Measurements from ENCODE around the gene ECSCR.

Gene ECSCR

GRCh38 chr5:139431706-139432105 lies 30.8 kb downstream of the ECSCR start:
- no peak for TF ChIP-seq GATA3 (IDR thresholded peaks at IDR 0.05; ENCODE audit: low read depth, low read length)
- TF ChIP-seq GATA2 (IDR thresholded peaks at IDR 0.05; ENCODE audit: low read depth, low read length), result no peak

GRCh38 chr5:139430015-139430414 lies 32.5 kb downstream of the ECSCR start:
- TF ChIP-seq GATA3 (IDR thresholded peaks at IDR 0.05; ENCODE audit: low read depth, low read length), result no peak
- TF ChIP-seq GATA2 (IDR thresholded peaks at IDR 0.05; ENCODE audit: low read depth, low read length), result no peak

GRCh38 chr5:139426203-139426885 lies 36.2 kb downstream of the ECSCR start:
- TF ChIP-seq GATA2 (IDR thresholded peaks at IDR 0.05; ENCODE audit: low read depth, low read length) (no peak), GATA3 (IDR thresholded peaks at IDR 0.05; ENCODE audit: low read depth, low read length) (no peak)

- no peak for TF ChIP-seq GATA2 (IDR thresholded peaks at IDR 0.05; ENCODE audit: low read depth, low read length)
- no peak for TF ChIP-seq GATA3 (IDR thresholded peaks at IDR 0.05; ENCODE audit: low read depth, low read length)
Observed at GRCh38 chr5:139425497-139425896, 37.0 kb downstream of the ECSCR start.

GRCh38 chr5:139422307-139422893 lies 40.1 kb downstream of the ECSCR start:
- TF ChIP-seq GATA2 (IDR thresholded peaks at IDR 0.05; ENCODE audit: low read depth, low read length) (no peak), GATA3 (IDR thresholded peaks at IDR 0.05; ENCODE audit: low read depth, low read length) (no peak)

- TF ChIP-seq GATA3 (IDR thresholded peaks at IDR 0.05; ENCODE audit: low read depth, low read length) (no peak), GATA2 (IDR thresholded peaks at IDR 0.05; ENCODE audit: low read depth, low read length) (no peak)
Observed at GRCh38 chr5:139419226-139420192, 43.0 kb downstream of the ECSCR start.

GRCh38 chr5:139418793-139419192 lies 43.8 kb downstream of the ECSCR start:
- TF ChIP-seq GATA2 (IDR thresholded peaks at IDR 0.05; ENCODE audit: low read depth, low read length) (no peak), GATA3 (IDR thresholded peaks at IDR 0.05; ENCODE audit: low read depth, low read length) (no peak)

GRCh38 chr5:139417214-139417613 lies 45.3 kb downstream of the ECSCR start:
- TF ChIP-seq GATA2 (IDR thresholded peaks at IDR 0.05; ENCODE audit: low read depth, low read length), result no peak
- TF ChIP-seq GATA3 (IDR thresholded peaks at IDR 0.05; ENCODE audit: low read depth, low read length), result no peak

GRCh38 chr5:139416651-139417050 lies 45.9 kb downstream of the ECSCR start:
- no peak for TF ChIP-seq GATA2 (IDR thresholded peaks at IDR 0.05; ENCODE audit: low read depth, low read length)
- no peak for TF ChIP-seq GATA3 (IDR thresholded peaks at IDR 0.05; ENCODE audit: low read depth, low read length)

GRCh38 chr5:139415869-139416268 lies 46.7 kb downstream of the ECSCR start:
- TF ChIP-seq GATA3 (IDR thresholded peaks at IDR 0.05; ENCODE audit: low read depth, low read length), result no peak
- TF ChIP-seq GATA2 (IDR thresholded peaks at IDR 0.05; ENCODE audit: low read depth, low read length), result no peak

GRCh38 chr5:139415221-139415861 lies 47.2 kb downstream of the ECSCR start:
- TF ChIP-seq GATA2 (IDR thresholded peaks at IDR 0.05; ENCODE audit: low read depth, low read length), result no peak
- no peak for TF ChIP-seq GATA3 (IDR thresholded peaks at IDR 0.05; ENCODE audit: low read depth, low read length)

- no peak for TF ChIP-seq GATA2 (IDR thresholded peaks at IDR 0.05; ENCODE audit: low read depth, low read length)
- no peak for TF ChIP-seq GATA3 (IDR thresholded peaks at IDR 0.05; ENCODE audit: low read depth, low read length)
Observed at GRCh38 chr5:139414581-139415130, 47.9 kb downstream of the ECSCR start.

- no peak for TF ChIP-seq GATA3 (IDR thresholded peaks at IDR 0.05; ENCODE audit: low read depth, low read length)
Observed at GRCh38 chr5:139413963-139414362, 48.6 kb downstream of the ECSCR start.

GRCh38 chr5:139413153-139413552 lies 49.4 kb downstream of the ECSCR start:
- TF ChIP-seq GATA3 (IDR thresholded peaks at IDR 0.05; ENCODE audit: low read depth, low read length), result no peak
- no peak for TF ChIP-seq GATA2 (IDR thresholded peaks at IDR 0.05; ENCODE audit: low read depth, low read length)
